GM15510 (cell line): ENCODE data around the gene ZNF165.
"Not testable (repeated sequence)": the region's sequence is repeated elsewhere in the genome, so short reads cannot be mapped to it uniquely, and the experiment has no call there.

Source experiments
- POLR2A ChIP-seq: IDR thresholded peaks from 3 replicates; pipeline ENCODE4 v1.6.1; 2011; ENCODE audit warnings: borderline replicate concordance; ENCODE audit not compliant: insufficient read length; ENCODE audit errors: extremely low read depth

Gene ZNF165

DNA sequence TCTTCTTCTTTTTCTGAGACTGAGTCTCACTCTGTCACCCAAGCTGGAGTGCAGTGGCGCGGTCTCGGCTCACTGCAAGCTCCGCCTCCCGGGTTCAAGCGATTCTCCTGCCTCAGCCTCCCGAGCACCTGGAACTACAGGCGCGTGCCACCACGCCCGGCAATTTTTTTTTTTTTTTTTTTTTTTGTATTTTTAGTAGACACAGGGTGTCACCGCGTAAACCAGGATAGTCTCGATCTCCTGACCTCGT is at the start of gene ZNF165:
Gene ZNF165 (plus strand): TSS at position 188 of the 250 bp plus-strand sequence. CDS start 4,913 bp downstream, outside the sequence.
- not testable (repeated sequence) for TF ChIP-seq POLR2A

DNA sequence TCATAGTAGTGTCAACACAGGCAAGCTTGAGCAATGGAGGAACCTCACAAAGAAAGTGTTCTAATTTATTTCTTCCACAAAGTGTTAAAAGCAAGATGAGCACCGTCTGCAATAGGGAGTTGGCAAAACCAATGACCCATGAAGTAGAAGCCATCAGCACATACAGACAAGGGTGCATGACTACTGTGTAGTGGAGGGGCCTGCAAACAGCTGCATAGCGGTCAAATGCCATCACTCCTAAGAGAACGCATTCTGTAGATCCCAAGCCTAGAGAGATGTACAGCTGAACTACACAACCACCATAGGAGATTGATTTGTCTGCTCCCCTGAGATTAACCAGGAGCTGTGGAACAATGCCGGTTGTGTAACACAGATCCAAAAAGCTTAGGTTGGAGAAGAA is 26.8 kb upstream of the ZNF165 start:
- TF ChIP-seq POLR2A, result no peak

DNA sequence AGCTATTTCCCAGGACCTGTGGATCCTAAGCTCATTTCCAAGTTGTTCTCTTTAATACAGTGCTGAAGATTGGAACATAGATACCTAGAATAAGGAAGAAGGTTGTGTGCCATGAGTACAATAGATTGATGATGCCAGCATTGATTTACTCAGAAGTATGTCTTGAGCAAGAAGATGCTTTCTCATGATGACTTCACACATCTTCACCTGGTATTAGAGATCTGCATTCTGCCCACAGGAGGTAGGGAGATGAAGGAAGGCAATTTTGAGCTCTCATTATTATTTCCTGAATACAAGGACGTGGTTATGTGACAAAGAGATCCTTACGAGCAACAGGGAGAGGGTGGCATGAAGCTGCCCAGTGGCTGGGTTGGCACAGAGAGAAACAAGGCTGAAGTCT is 20.0 kb upstream of the ZNF165 start:
- TF ChIP-seq POLR2A, result no peak

DNA sequence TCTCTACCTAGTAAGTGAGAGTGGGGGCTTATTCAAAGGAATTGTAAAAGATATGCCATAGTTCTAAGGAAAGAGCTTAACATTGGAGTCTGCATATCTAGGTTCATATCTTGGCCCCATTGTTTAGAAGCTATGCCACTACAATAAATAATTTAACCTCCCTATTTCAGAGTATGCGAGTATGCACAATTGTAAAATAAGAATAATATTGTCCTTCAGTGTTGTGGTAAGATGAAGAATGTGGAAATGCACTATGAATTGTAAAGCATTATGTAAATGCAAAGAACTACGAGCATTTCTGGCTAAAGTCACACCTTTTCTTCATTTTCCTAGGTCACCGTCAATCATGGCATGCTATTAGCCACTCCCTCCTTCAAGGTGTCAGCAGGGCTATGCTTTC is 16.1 kb upstream of the ZNF165 start:
- TF ChIP-seq POLR2A, result no peak

DNA sequence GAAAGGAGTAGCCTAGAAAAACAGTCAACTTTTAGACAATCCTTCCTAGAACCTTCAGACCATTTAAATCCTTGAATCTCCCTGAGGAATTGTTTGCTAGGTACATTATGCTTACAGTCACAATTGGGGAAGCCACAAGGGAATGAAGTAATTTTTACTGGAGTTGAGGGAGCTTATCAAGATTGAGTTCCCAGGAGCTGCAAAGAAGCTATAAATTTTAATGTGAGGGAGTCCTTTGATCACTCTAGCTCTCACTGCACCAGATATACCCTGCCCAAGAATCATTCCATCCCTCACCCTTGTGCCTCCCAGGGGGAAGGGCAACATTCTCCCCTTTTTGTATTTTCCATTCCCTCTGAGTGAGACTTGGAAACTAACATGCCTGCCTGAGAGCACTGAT is 12.3 kb upstream of the ZNF165 start:
- no peak for TF ChIP-seq POLR2A

DNA sequence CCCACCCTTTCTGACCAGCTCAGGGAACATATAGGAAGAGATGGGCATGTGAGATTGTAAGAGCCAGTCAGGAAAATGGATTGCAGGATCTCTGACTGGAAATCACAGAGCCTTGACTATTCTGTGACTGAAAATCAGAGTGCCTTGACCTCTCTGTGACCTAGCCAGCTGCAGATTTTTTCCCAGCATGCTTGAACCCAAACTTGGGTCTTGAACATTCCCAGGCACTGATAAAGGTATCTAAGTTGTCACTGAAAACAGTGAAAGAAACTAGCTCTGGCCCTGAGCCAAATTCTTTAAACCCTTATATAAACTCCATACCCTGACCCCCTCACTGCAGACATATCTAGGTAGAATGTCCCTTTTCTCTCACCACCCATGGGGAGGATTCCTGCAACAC is 2.3 kb upstream of the ZNF165 start:
- no peak for TF ChIP-seq POLR2A

DNA sequence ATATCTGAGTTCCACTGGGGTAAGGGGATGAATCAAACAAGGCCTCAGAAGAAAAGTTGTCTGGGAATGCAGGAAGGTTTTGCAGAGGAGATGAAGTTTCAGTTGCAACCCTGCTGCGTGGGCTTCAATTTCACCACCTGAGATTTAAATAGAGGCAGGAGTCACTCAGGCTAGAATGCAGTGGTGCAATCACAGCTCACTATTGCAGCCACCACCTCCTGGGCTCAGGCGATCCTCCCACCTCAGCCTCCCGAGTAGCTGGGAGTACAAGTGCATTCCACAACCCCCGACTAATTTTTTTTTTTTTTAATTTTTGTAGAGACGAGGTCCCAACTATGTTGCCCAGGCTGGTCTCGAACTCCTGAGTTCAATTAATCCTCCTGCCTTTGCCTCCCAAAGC is 1.5 kb upstream of the ZNF165 start:
- no peak for TF ChIP-seq POLR2A

DNA sequence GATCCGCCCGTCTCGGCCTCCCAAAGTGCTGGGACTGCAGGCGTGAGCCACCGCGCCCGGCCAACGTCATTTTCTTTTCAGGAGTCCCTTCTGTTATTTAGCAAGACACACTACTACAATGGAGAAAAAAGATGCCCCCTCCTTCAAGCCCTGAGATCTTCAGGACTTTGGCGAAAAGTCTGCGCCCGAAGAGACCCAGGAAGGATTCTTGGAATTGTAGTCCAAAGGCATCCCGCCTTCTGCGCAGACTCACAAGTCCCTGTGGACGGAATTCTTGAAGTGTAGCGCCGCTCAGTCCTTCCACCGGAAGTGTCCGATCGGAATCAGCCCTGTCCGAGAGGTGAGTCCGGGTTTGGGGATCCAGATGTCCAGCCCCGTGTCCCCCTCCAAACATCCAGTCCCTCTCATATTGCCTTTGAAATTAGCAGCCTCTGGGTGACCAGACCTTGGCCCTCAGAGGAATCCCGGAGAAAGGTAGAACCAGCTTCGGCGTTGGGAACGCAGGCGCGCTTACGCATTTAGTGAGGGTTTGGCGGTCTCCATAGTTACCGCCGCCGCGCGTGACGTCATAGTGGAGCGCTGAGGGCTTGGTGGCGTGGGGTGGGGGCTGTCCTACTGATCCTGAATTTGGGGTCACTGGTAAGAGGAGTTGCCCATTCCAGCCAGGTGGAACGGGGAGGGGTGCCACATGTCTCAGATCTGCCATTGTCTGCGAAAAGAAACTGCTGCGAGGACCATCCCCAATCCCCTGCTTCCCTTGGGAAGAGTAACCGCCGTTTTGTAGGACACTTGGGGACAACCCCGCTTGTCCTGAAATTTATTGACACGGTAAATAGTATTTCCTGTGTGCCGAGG is 490 bp downstream of the ZNF165 start:
- TF ChIP-seq POLR2A, result no peak

DNA sequence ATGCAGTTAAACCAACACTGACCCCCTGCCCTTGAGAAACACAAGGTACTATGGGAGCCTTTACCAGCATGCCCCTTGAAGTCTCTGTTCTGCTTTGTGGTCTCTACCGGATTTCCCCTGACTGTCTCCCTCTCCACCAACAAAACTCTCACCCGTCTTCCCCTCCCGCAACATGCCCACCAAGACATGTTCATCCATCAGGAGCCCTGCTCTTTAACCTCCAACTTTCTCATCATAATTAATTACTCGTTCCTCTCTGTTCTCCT is 1.1 kb downstream of the ZNF165 start:
- TF ChIP-seq POLR2A, result no peak

DNA sequence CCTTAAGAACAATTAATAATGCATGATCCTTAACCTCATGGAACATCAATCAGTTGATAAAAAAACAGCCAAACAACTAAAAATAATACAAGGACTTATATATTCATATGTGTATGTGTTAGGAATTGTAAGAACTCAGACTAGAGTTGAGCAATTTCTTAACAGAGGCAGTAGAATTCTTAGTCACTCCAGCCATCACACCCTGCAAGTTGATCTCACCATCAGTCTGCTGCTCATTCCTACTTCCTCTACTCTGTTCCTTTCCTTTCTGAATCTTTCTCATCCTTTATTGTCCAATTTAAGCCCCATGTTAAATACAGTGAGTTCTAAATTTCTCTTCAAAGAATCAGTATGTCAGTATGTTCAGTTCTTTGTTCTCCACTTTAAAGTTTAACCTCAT is 2.6 kb downstream of the ZNF165 start:
- no peak for TF ChIP-seq POLR2A

DNA sequence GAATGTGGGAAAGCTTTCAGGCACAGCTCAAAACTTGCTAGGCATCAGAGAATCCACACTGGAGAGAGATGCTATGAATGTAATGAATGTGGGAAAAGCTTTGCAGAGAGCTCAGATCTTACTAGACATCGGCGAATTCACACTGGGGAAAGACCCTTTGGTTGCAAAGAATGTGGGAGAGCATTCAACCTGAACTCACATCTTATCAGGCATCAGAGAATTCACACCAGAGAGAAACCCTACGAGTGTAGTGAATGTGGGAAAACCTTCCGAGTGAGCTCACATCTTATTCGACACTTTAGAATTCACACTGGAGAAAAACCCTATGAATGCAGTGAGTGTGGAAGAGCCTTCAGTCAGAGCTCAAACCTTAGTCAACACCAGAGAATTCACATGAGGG is 8.7 kb downstream of the ZNF165 start:
- TF ChIP-seq POLR2A, result no peak

DNA sequence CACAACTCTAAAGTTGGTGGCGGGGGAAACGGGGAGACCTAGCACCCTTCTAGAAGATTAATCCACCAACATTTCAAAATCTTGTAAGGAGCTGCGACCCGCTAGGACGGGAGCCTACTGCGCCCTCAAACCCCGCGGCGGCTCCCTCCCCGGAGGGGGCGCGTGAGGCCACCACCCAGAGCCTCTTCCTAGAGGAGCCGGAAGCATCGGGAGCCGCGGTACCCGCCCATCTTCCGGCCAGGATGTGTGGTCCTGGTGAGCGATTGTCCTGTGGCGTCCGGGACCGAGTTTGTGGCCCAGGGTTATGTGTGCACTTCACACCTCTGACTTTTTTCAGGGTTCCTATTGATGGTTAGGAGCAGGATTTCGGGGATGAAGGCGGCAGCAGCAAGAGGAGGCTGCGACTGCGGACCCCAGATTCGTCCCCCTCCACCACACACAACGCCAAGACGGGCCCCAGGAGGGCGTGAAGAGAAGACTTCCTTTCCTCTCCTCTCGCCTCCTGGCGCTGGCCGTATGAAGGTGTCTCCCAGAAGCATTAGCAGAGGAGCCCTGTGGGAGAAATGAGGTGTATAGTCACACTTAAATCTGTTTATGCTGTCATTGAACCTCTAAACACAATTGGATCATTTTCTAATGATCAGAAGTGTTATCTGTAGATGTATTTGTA is 10.7 kb downstream of the ZNF165 start:
- no peak for TF ChIP-seq POLR2A

DNA sequence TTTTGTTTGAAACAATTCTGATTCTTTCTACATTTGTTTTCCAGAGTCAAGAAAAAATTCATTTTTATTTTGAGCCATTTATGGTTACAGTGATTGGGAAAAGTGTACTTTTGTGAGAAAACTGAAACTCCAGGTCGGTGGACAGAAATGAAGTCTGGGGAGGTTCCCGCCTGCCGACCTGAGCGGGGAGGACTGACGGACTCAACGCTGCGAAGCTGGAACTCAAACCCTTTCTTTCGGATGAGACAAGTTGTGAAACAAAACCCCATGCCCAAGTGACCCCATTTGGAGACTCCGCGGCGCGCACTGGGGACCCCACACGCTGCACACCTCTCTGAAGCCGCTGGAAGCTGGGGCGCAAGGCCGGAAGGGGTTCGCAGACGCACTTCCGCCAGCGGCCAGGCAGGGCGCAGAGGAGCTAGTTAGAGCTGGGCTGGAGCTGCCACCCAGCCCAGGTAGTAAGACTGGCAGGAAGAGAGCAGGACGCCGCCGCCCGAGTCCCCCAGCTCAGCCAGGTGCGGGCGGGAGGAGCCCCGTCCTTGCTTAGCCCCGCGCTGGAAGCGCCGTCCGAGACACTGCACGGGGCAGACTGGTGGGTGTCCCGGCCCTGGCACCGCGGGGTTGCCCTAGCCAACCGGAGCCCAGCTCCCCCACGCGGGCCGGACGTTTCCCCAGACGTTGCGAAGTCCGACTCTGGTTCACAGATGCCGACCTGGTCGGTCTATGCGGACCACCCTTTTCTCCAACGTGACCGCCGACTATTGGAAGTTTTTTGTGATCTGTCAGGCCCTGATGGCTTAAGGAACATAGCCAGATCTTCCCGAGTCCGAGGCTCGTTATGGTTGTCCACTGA is 24.2 kb downstream of the ZNF165 start:
- peak; percentile 91 for TF ChIP-seq POLR2A

DNA sequence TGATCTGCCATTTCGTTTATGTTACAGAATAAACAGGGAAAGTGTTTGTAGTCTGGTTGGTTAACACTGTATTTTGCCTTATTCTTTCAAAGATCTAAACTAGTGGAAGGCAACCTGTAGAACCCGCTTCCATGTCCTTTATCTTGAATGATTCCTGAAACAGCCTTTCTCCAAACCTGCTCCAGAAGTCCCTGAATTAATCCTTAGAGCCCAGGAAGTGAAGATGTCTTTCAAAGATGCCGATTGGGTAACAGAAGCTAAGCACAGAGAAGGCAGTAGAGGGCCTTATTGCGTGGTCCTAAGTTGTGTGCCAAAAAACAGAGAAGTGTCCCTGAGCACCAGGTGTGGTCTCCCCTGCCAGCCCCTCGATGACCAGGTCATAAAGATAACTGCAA is 24.9 kb downstream of the ZNF165 start:
- TF ChIP-seq POLR2A, result no peak

DNA sequence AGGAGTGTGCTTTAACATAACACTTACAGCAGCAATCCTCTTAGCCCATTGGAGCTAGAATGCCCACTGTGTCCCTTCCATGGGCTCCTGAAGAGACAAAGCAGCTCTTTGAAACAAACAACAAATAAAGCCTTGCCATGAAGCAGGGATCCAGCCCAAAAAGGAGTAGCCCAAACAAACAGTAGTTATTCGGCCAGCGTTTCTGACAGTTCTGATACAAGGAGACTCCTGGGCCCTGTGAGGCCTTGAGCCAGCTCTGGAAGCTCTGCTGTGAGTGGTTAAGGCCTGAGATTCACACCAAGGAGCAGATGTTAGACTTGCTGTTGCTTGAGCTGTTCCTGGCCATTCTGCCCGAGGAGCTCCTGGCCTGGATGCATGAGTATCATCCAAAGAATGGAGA is 27.1 kb downstream of the ZNF165 start:
- no peak for TF ChIP-seq POLR2A

DNA sequence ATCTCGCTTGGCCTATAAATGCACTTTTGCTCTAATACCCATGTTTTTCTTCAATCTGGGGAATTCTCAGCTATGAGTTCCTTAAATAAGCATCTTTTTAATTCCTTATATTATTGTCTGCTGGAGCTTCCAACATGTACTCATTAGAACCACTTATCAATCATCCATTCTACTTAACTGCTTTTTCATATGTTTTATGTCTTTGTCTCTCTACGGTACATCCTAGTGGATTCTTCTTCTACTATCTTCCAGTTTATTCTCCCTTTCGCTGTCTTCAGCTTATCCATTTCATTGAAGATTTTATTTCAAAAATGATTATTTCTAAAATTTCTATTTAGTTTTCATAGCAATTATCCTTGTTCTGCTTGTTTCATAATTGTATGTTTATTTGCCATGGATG is 31.6 kb downstream of the ZNF165 start:
- no peak for TF ChIP-seq POLR2A
